Mammary epithelial cell (primary cell): ENCODE data around the gene CARD19.

Experiments
- CTCF ChIP-seq, 2 donors: IDR thresholded peaks in 1 of 2; conservative IDR thresholded peaks in 1 of 2; 2 replicates each; pipeline ENCODE4 v1.5.1; 2011 to 2012; ENCODE audit warnings: inconsistent platforms in 2 of 2, low read length in 2 of 2, mild to moderate bottlenecking in 2 of 2, control low read depth in 1 of 2, low read depth in 1 of 2; ENCODE audit not compliant: insufficient read depth in 1 of 2; ENCODE audit errors: extremely low read depth in 1 of 2
- EZH2 ChIP-seq: IDR thresholded peaks from 2 replicates; pipeline ENCODE4 v1.6.1; 2012; ENCODE audit warnings: low read length, inconsistent platforms, borderline replicate concordance

GRCh38 chr9:93126825-93127368 is 30.9 kb downstream of the CARD19 start:
- no peak for TF ChIP-seq CTCF (conservative IDR thresholded peaks at IDR 0.05 in 1 of 2, IDR thresholded peaks at IDR 0.05 in 1 of 2; ENCODE audit: extremely low read depth in 1 of 2, insufficient read depth in 1 of 2, low read depth in 1 of 2, low read length in 2 of 2)
- no peak for TF ChIP-seq EZH2
